ENCODE measurements around the gene SGSM1. TPM values are rescaled to one million over a fixed set of nuclear protein-coding genes. Genes with fewer than 3 reads are reported as not detected.

The SGSM1 gene
- total and polyA plus RNA-seq, 9 of the 15 experiments (the other 6 are each of a cell fraction or from before 2014, with no cell fraction given): not detected

DNA sequence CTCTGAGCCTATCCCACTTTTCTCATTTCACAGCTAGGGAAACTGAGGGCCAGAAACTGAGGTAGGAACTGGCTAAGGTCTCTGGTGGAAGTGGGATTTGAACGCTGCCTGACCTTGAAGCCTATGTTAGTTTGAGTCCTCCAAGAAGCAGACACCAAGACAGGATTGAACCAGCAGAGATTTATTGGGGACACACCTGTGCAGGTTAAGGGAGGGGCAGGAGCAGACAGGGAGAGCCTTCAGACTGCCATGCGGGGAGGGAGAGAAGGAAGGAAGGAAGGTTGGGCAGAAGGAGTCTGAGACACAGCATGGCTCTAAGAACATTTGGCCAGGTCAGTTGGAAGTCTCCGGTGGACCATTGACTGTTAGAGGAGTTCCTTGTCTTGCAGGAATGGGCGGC, 59.5 kb downstream of the SGSM1 start:
- H2AFZ ChIP-seq (ENCODE audit: low read depth, low read length): no peak overlapping the region
- POLR2A ChIA-PET: no interaction called here
- no peak overlapping the region for H3K4me2 ChIP-seq (ENCODE audit: insufficient read depth, low read length)
- intact Hi-C loops (cut with micrococcal nuclease) (no loop called here), in situ Hi-C loops (cut with MboI) (no loop called here)
- WGBS (ENCODE audit: insufficient coverage, low coverage, missing lambda C conversion rate): 0% methylated on average over 3 of the region's 4 CpGs
- DNase-seq (ENCODE audit: extremely low read depth in 1 of 4, low spot score in 3 of 4) (no peak), ATAC-seq (no peak), FAIRE-seq (no peak)
- TF ChIP-seq, protein P1, sequence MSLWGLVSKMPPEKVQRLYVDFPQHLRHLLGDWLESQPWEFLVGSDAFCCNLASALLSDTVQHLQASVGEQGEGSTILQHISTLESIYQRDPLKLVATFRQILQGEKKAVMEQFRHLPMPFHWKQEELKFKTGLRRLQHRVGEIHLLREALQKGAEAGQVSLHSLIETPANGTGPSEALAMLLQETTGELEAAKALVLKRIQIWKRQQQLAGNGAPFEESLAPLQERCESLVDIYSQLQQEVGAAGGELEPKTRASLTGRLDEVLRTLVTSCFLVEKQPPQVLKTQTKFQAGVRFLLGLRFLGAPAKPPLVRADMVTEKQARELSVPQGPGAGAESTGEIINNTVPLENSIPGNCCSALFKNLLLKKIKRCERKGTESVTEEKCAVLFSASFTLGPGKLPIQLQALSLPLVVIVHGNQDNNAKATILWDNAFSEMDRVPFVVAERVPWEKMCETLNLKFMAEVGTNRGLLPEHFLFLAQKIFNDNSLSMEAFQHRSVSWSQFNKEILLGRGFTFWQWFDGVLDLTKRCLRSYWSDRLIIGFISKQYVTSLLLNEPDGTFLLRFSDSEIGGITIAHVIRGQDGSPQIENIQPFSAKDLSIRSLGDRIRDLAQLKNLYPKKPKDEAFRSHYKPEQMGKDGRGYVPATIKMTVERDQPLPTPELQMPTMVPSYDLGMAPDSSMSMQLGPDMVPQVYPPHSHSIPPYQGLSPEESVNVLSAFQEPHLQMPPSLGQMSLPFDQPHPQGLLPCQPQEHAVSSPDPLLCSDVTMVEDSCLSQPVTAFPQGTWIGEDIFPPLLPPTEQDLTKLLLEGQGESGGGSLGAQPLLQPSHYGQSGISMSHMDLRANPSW (CRISPR knock-in tag; IDR thresholded peaks at IDR 0.05): no peak
- TF ChIP-seq, protein P2, sequence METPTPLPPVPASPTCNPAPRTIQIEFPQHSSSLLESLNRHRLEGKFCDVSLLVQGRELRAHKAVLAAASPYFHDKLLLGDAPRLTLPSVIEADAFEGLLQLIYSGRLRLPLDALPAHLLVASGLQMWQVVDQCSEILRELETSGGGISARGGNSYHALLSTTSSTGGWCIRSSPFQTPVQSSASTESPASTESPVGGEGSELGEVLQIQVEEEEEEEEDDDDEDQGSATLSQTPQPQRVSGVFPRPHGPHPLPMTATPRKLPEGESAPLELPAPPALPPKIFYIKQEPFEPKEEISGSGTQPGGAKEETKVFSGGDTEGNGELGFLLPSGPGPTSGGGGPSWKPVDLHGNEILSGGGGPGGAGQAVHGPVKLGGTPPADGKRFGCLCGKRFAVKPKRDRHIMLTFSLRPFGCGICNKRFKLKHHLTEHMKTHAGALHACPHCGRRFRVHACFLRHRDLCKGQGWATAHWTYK (CRISPR knock-in tag; IDR thresholded peaks at IDR 0.05): no peak
- TF ChIP-seq U2AF1 (optimal IDR thresholded peaks at IDR 0.05; ENCODE audit: low read depth, low read length) (no peak), ZNF431 (CRISPR knock-in tag; IDR thresholded peaks at IDR 0.05) (no peak), PML (IDR thresholded peaks at IDR 0.05; ENCODE audit: low read length) (no peak), PTBP1 (IDR thresholded peaks at IDR 0.05; ENCODE audit: low read depth, low read length) (no peak), STAG1 (CRISPR knock-in tag; IDR thresholded peaks at IDR 0.05; ENCODE audit: borderline replicate concordance) (no peak), NFE2 (IDR thresholded peaks at IDR 0.05; ENCODE audit: low read depth) (no peak), SOX6 (IDR thresholded peaks at IDR 0.05) (no peak)
- TF ChIP-seq, protein P3, sequence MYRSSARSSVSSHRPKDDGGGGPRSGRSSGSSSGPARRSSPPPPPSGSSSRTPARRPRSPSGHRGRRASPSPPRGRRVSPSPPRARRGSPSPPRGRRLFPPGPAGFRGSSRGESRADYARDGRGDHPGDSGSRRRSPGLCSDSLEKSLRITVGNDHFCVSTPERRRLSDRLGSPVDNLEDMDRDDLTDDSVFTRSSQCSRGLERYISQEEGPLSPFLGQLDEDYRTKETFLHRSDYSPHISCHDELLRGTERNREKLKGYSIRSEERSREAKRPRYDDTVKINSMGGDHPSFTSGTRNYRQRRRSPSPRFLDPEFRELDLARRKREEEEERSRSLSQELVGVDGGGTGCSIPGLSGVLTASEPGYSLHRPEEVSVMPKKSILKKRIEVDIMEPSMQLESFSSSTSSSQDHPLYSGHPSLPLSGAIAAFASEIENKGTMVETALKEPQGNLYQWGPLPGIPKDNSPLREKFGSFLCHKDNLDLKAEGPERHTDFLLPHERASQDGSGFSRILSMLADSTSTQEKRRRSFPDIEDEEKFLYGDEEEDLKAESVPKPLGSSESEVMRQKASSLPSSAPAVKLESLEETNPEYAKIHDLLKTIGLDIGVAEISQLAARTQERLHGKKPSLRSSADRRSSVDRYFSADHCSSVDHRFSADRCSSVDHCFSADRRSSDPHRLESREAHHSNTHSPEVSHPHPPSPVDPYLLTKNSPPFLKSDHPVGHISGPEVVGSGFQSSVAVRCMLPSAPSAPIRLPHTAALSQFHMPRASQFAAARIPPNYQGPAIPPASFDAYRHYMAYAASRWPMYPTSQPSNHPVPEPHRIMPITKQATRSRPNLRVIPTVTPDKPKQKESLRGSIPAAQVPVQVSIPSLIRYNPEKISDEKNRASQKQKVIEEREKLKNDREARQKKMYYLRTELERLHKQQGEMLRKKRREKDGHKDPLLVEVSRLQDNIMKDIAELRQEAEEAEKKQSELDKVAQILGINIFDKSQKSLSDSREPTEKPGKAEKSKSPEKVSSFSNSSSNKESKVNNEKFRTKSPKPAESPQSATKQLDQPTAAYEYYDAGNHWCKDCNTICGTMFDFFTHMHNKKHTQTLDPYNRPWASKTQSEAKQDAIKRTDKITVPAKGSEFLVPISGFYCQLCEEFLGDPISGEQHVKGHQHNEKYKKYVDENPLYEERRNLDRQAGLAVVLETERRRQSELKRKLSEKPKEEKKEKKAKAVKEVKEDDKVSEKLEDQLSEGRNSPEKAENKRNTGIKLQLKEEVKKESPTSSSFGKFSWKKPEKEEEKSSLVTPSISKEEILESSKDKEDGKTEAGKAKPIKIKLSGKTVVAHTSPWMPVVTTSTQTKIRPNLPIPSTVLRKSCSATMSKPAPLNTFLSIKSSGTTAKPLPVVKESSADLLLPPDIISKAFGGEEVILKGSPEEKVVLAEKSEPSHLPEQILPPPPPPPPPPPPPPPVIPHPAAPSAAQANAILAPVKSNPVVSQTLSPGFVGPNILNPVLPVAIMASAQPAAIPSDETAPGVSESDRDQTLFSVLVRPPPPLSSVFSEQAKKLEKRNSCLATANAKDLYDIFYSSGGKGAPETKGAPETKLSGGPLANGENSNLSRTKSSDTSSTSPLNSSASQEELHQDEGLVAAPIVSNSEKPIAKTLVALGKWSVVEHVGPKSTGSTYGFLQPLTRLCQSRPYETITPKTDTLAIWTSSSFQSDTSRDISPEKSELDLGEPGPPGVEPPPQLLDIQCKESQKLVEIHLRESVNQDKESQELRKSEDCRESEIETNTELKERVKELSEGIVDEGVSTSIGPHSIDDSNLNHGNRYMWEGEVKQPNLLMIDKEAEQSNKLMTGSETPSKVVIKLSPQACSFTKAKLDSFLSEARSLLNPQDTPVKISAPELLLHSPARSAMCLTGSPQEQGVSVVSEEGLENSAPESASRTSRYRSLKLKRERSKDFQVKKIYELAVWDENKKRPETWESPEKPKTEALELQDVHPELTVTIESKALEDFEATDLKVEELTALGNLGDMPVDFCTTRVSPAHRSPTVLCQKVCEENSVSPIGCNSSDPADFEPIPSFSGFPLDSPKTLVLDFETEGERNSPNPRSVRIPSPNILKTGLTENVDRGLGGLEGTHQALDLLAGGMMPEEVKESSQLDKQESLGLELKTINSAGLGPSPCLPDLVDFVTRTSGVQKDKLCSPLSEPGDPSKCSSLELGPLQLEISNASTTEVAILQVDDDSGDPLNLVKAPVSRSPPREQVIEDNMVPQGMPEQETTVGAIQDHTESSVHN (IDR thresholded peaks at IDR 0.05; ENCODE audit: borderline replicate concordance in 1 of 2, low read depth in 1 of 2): no peak
- no peak overlapping the region for H3K4me3 ChIP-seq
- H4K20me1 ChIP-seq (replicated peaks; ENCODE audit: control insufficient read depth, insufficient read depth, low read length): no peaks in the 10 kb centered on the region; the same call in 1 of the 2 replicates
- CTCF ChIA-PET (ENCODE audit: low intra/inter-chr PET ratio): no interaction called here
- no peaks in the 10 kb centered on the region for H3K79me2 ChIP-seq (ENCODE audit: control insufficient read depth, insufficient read depth, low read length)
- H3K27ac ChIP-seq (ENCODE audit: extremely low read depth, low read depth, low read length): no peak overlapping the region
- peaks cover 0 to 15% of the 10 kb centered on the region in 2 experiments; a peak in 3 of 5 replicates for H3K27me3 ChIP-seq (ENCODE audit: control insufficient read depth in 2 of 2, insufficient read depth in 2 of 2, low read length in 2 of 2)
- no peak overlapping the region for H3K9ac ChIP-seq (ENCODE audit: insufficient read depth in 1 of 2, low read depth in 2 of 2, low read length in 2 of 2)
- no peaks in the 10 kb centered on the region for H3K9me1 ChIP-seq (ENCODE audit: control insufficient read depth, insufficient read depth, low read length)
- no peaks in the 10 kb centered on the region for H3K36me3 ChIP-seq (ENCODE audit: control insufficient read depth, insufficient read depth, low read length)
- BruUV-seq (replicated peaks): no TSS peak
- H3K4me1 ChIP-seq (replicated peaks in 1 of 2; ENCODE audit: control insufficient read depth in 2 of 2, insufficient read depth in 2 of 2, low read length in 2 of 2): peaks cover 0 to 3% of the 10 kb centered on the region in 2 experiments; a peak in 1 of 5 replicates
- H3K9me3 ChIP-seq (replicated peaks; ENCODE audit: control insufficient read depth, insufficient read depth, low read depth, low read length): no peaks in the 10 kb centered on the region
